HepG2 (cell line): Measurements from ENCODE around the gene EDC3.

Experiments used
- BRCA1 ChIP-seq: sonication (generic); formaldehyde crosslinking; IDR thresholded peaks from 2 replicates; pipeline ENCODE4 v1.4.0; 2020; ENCODE audit warnings: missing genetic modification reagents
- EZH2 ChIP-seq: conservative IDR thresholded peaks from 2 replicates; pipeline ENCODE4 v1.6.1; 2012; ENCODE audit warnings: mild to moderate bottlenecking, low read depth, low read length, moderate library complexity
- KDM2A ChIP-seq: sonication (generic); formaldehyde crosslinking; IDR thresholded peaks from 2 replicates; pipeline ENCODE4 v1.4.0; 2020; ENCODE audit warnings: low read depth, missing genetic modification reagents, borderline replicate concordance
- PATZ1 ChIP-seq: sonication (generic); formaldehyde crosslinking; IDR thresholded peaks from 2 replicates; pipeline ENCODE4 v1.4.0; 2020; ENCODE audit warnings: missing genetic modification reagents
- SNAI1 ChIP-seq: sonication (generic); formaldehyde crosslinking; IDR thresholded peaks from 2 replicates; pipeline ENCODE4 v1.5.0; 2020; ENCODE audit warnings: mild to moderate bottlenecking, missing genetic modification reagents, borderline replicate concordance
- TCF7 ChIP-seq: sonication (generic); IDR thresholded peaks from 2 replicates; pipeline ENCODE4 v1.6.1; 2016; ENCODE audit warnings: antibody characterized with exemption, low read depth
- ZNF274 ChIP-seq: sonication (generic); formaldehyde crosslinking; IDR thresholded peaks from 2 replicates; pipeline ENCODE4 v1.5.1; 2020; ENCODE audit warnings: mild to moderate bottlenecking, missing genetic modification reagents
- ZNF660 ChIP-seq: sonication (generic); formaldehyde crosslinking; IDR thresholded peaks from 2 replicates; pipeline ENCODE4 v1.5.1; 2020; ENCODE audit warnings: mild to moderate bottlenecking, low read depth, missing genetic modification reagents, borderline replicate concordance

GRCh38 chr15:74584779-74585178, 111.0 kb downstream of the EDC3 start:
- TF ChIP-seq SNAI1 (CRISPR knock-in tag) (no peak), TCF7 (no peak), EZH2 (no peak), ZNF660 (CRISPR knock-in tag) (no peak), BRCA1 (CRISPR knock-in tag) (no peak), PATZ1 (CRISPR knock-in tag) (no peak), ZNF274 (CRISPR knock-in tag) (no peak), KDM2A (CRISPR knock-in tag) (no peak)
